Measurements from ENCODE around the gene CCDC192. TPM values are rescaled to one million over a fixed set of nuclear protein-coding genes. Genes with fewer than 3 reads are reported as not detected.
A peak's percentile ranks its signal among the peaks of the same experiment; 100 is the strongest.
"Not testable (repeated sequence)": the region's sequence is repeated elsewhere in the genome, so short reads cannot be mapped to it uniquely, and the experiment has no call there.

Gene CCDC192
- total RNA-seq, 1 experiment from 2014 or later: 0.52 TPM

DNA sequence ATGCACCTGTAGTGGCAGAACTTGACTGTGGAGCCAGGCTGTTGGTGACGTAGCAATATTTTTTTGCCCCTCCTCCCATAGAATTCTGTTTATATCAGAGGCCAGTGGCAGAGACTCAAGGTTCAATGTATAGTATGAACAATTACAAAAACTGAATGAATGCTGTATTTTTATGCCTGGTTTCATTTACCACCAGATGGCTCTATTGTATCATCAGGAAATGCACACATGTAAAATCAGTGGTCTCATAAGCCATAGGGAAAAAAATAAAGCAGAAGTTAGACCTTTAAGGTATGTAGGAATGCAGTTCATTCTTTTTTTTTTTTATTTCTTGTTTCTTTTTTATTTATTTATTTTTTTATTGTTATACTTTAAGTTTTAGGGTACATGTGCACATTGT lies 43.6 kb downstream of the CCDC192 start (continued):
- TF ChIP-seq, protein P1, sequence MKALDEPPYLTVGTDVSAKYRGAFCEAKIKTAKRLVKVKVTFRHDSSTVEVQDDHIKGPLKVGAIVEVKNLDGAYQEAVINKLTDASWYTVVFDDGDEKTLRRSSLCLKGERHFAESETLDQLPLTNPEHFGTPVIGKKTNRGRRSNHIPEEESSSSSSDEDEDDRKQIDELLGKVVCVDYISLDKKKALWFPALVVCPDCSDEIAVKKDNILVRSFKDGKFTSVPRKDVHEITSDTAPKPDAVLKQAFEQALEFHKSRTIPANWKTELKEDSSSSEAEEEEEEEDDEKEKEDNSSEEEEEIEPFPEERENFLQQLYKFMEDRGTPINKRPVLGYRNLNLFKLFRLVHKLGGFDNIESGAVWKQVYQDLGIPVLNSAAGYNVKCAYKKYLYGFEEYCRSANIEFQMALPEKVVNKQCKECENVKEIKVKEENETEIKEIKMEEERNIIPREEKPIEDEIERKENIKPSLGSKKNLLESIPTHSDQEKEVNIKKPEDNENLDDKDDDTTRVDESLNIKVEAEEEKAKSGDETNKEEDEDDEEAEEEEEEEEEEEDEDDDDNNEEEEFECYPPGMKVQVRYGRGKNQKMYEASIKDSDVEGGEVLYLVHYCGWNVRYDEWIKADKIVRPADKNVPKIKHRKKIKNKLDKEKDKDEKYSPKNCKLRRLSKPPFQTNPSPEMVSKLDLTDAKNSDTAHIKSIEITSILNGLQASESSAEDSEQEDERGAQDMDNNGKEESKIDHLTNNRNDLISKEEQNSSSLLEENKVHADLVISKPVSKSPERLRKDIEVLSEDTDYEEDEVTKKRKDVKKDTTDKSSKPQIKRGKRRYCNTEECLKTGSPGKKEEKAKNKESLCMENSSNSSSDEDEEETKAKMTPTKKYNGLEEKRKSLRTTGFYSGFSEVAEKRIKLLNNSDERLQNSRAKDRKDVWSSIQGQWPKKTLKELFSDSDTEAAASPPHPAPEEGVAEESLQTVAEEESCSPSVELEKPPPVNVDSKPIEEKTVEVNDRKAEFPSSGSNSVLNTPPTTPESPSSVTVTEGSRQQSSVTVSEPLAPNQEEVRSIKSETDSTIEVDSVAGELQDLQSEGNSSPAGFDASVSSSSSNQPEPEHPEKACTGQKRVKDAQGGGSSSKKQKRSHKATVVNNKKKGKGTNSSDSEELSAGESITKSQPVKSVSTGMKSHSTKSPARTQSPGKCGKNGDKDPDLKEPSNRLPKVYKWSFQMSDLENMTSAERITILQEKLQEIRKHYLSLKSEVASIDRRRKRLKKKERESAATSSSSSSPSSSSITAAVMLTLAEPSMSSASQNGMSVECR (CRISPR knock-in tag; IDR thresholded peaks at IDR 0.05; ENCODE audit: borderline replicate concordance): no peak
- TF ChIP-seq CREM (CRISPR knock-in tag; IDR thresholded peaks at IDR 0.05) (no peak), ZNF317 (CRISPR knock-in tag; IDR thresholded peaks at IDR 0.05; ENCODE audit: borderline replicate concordance, low read depth) (no peak), NFE2L1 (CRISPR knock-in tag; IDR thresholded peaks at IDR 0.05) (no peak), ZSCAN18 (CRISPR knock-in tag; IDR thresholded peaks at IDR 0.05) (no peak), TP53 (CRISPR knock-in tag; IDR thresholded peaks at IDR 0.05) (no peak), SMAD4 (CRISPR knock-in tag; IDR thresholded peaks at IDR 0.05) (no peak), NR1H2 (CRISPR knock-in tag; IDR thresholded peaks at IDR 0.05) (no peak), NR3C1 (CRISPR knock-in tag; conservative IDR thresholded peaks at IDR 0.05; ENCODE audit: low read depth) (no peak), AFF4 (CRISPR knock-in tag; IDR thresholded peaks at IDR 0.05; ENCODE audit: borderline replicate concordance) (no peak), CTCF (IDR thresholded peaks at IDR 0.05) (no peak)

DNA sequence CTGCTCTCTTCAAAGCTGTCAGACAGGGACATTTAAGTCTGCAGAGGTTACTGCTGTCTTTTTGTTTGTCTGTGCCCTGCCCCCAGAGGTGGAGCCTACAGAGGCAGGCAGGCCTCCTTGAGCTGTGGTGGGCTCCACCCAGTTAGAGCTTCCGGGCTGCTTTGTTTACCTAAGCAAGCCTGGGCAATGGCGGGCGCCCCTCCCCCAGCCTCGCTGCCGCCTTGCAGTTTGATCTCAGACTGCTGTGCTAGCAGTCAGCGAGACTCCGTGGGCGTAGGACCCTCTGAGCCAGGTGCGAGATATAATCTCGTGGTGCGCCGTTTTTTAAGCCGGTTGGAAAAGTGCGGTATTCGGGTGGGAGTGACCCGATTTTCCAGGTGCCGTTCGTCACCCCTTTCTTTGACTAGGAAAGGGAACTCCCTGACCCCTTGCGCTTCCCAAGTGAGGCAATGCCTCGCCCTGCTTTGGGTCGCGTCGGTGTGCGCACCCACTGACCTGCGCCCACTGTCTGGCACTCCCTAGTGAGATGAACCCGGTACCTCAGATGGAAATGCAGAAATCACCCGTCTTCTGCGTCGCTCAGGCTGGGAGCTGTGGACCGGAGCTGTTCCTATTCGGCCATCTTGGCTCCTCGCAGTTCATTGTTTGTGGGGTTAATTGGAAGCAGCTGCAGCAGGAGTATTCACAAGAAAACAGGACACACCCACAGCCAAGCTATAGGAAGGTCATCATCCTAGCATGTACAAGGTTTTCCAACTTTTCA lies 49.5 kb downstream of the CCDC192 start:
- CTCF ChIA-PET; DNase-seq (ENCODE audit: low spot score); H3K36me3 Mint-ChIP-seq; H3K27me3 Mint-ChIP-seq (ENCODE audit: low read depth); H3K9me3 Mint-ChIP-seq: not testable (repeated sequence)
- peaks cover 29% of the 10 kb centered on the region for H3K4me1 Mint-ChIP-seq
- POLR2A ChIA-PET: interaction anchor here (0.9 kb wide), 1 partner anchor 235 kb away, joined by 3 read pairs; the partner anchor contains the start of gene PRRC1
- H3K4me3 Mint-ChIP-seq: peak overlapping the region; percentile 68
- peak; percentile 71 for ATAC-seq
- peak overlapping the region; percentile 88 for H3K27ac Mint-ChIP-seq

All from WTC11 (cell line).